K562 (cell line): Measurements from ENCODE around the gene NUBPL. TPM values are rescaled to one million over a fixed set of nuclear protein-coding genes. Genes with fewer than 3 reads are reported as not detected.

Experiments
- ATF7 ChIP-seq: fragments of 450-650 bp; IDR thresholded peaks from 2 replicates; pipeline ENCODE4 v1.7.1; 2014; ENCODE audit warnings: mild to moderate bottlenecking, moderate library complexity
- CHCHD3 ChIP-seq: fragments of 250-450 bp; sonication (Bioruptor Pico); IDR thresholded peaks from 2 replicates; pipeline ENCODE4 v2.1.2; 2022; ENCODE audit warnings: mild to moderate bottlenecking
- EWSR1 ChIP-seq: fragments of 450-650 bp; IDR thresholded peaks from 2 replicates; pipeline ENCODE4 v1.6.1; 2018; ENCODE audit warnings: borderline replicate concordance, mild to moderate bottlenecking, low read depth, moderate library complexity; ENCODE audit not compliant: partially characterized antibody
- GABPB2 ChIP-seq: fragments of 250-450 bp; sonication (Bioruptor Pico); conservative IDR thresholded peaks from 2 replicates; pipeline ENCODE4 v1.5.1; 2021; ENCODE audit warnings: mild to moderate bottlenecking
- JUND ChIP-seq, 2 experiments: IDR thresholded peaks; 2 replicates in 1 of 2; 3 replicates in 1 of 2; pipeline ENCODE4 v1.6.1; 2011; ENCODE audit warnings: borderline replicate concordance in 2 of 2, low read depth in 2 of 2, low read length in 2 of 2, improper control_type of control experiment in 1 of 2, missing biosample characterization in 1 of 2, missing genetic modification characterization in 1 of 2, missing genetic modification reagents in 1 of 2
- KDM4B ChIP-seq, 2 experiments: fragments of 450-650 bp in 1 of 2; sonication (generic) in 1 of 2; IDR thresholded peaks; 2 replicates each; pipeline ENCODE4 v1.6.1; 2016 to 2017; ENCODE audit warnings: borderline replicate concordance in 2 of 2, antibody characterized with exemption in 1 of 2, low read depth in 1 of 2, mild to moderate bottlenecking in 1 of 2
- RCOR1 ChIP-seq, 2 experiments: IDR thresholded peaks; 2 replicates each; pipeline ENCODE4 v1.6.1; 2012; ENCODE audit warnings: low read depth in 2 of 2, low read length in 2 of 2, borderline replicate concordance in 1 of 2, improper control_type of control experiment in 1 of 2
- RFX1 ChIP-seq: fragments of 450-650 bp; IDR thresholded peaks from 2 replicates; pipeline ENCODE4 v1.6.1; 2016; ENCODE audit warnings: mild to moderate bottlenecking, moderate library complexity
- ZNF12 ChIP-seq: sonication (generic); formaldehyde crosslinking; IDR thresholded peaks from 2 replicates; pipeline ENCODE4 v1.4.0; 2020; ENCODE audit warnings: mild to moderate bottlenecking, missing genetic modification reagents
- ZNF551 ChIP-seq: fragments of 250-450 bp; sonication (Bioruptor Pico); IDR thresholded peaks from 2 replicates; pipeline ENCODE4 v1.5.0; 2021; ENCODE audit warnings: mild to moderate bottlenecking, moderate library complexity
- ZNF75A ChIP-seq: fragments of 450-650 bp; formaldehyde crosslinking; IDR thresholded peaks from 2 replicates; pipeline ENCODE4 v1.4.0; 2020; ENCODE audit warnings: mild to moderate bottlenecking
- polyA plus RNA-seq, 8 experiments: library from polyadenylated mRNA; depleted of rRNA in 4 of 8; stranded (reverse) in 5 of 8; unstranded in 3 of 8; fragments of >200 nt; fragmentation: Nextera tagmentation in 2 of 8; fragmentation: Illumina TruSeq in 1 of 8; extraction: Ambion mirVana in 2 of 8; extraction: Trizol in 1 of 8; gene quantifications; 2 replicates each; pipeline versions ENCODE4 v1.2.1 to v1.2.3, GENCODE V29; 2011 to 2014; ENCODE audit warnings: inconsistent platforms in 1 of 8, missing spikeins in 1 of 8
- total RNA-seq, 7 experiments: library from RNA; depleted of rRNA in 6 of 7; stranded (reverse); fragments of >200 nt in 6 of 7; fragmentation: Illumina TruSeq in 2 of 7; extraction: Trizol in 2 of 7; gene quantifications; 2 replicates each; pipeline versions ENCODE4 v1.2.1 to v1.2.3, GENCODE V29; 2011 to 2021; ENCODE audit warnings: low replicate concordance in 1 of 7

The NUBPL gene
- total and polyA plus RNA-seq, 9 of the 15 experiments (the other 6 are each of a cell fraction or from before 2014, with no cell fraction given): 3.2 to 8.7 (median 6.1) TPM

GRCh38 chr14:31828946-31829868 lies 268.0 kb downstream of the NUBPL start (continued):
- TF ChIP-seq CHCHD3 (CRISPR knock-in tag) (no peak), ZNF551 (no peak), EWSR1 (no peak), ZNF12 (CRISPR knock-in tag) (no peak), ATF7 (peak; percentile 40; the same call in 1 of the 2 replicates), RCOR1 (IDR thresholded peaks at IDR 0.05; ENCODE audit: borderline replicate concordance in 1 of 2, low read depth in 2 of 2, low read length in 2 of 2) (no peak), GABPB2 (CRISPR knock-in tag) (no peak), KDM4B (IDR thresholded peaks at IDR 0.05; ENCODE audit: borderline replicate concordance in 2 of 2, low read depth in 1 of 2) (no peak), RFX1 (peak; percentile 87), ZNF75A (CRISPR knock-in tag) (no peak), JUND (IDR thresholded peaks at IDR 0.05; ENCODE audit: borderline replicate concordance, low read depth, low read length) (no peak), JUND (tag; IDR thresholded peaks at IDR 0.05; ENCODE audit: borderline replicate concordance, low read depth, low read length) (peak; percentile 25; the same call in 1 of the 3 replicates)
